ENCODE measurements around the gene DNAH6. TPM values are rescaled to one million over a fixed set of nuclear protein-coding genes. Genes with fewer than 3 reads are reported as not detected.

Gene DNAH6
- total RNA-seq, 1 experiment from 2014 or later, result 1.6 TPM

DNA sequence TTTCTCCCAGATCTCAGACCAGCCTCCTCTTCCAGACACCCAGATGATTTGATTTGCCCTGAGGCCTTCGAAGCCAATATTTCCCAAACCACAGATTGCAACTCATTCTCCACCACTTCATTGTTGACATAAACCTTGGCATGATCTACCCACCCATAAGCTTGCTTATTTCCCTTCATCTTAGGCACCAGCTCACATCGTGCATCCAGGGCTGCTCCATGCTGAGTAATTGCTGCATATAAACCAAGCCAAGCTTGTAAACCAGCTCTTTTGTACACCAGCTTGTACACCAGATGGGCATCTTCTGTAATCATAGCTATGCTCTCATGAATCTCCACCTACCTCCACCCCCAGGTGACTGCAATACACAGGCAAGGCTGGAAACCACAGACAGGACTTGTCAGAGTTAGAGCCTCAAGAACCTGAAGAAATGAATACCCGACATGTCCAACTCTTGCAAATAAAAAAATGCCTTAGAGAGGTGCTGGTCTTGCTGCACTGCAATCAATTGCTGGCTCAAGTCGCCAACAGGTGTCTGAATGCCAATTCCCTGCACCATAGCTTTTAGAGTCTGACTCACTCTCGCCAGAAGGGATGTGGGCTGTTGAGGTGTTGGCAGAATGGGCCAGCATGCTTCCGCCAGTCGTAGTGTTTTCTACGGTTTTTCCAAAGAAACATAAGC, 333.1 kb downstream of the DNAH6 start:
- H3K9me2 ChIP-seq (ENCODE audit: insufficient read depth), result no peaks in the 10 kb centered on the region; the same call in 1 of the 2 replicates
- no peaks in the 10 kb centered on the region for H3K27me3 ChIP-seq (ENCODE audit: insufficient read depth, low read length)
- H3K4me2 ChIP-seq (ENCODE audit: low read length), result no peak overlapping the region
- DNase-seq (ENCODE audit: low read depth, low spot score), result no peak
- H2AFZ ChIP-seq (ENCODE audit: low read depth, low read length, poor library complexity, severe bottlenecking), result no peak overlapping the region
- intact Hi-C loops (cut with micrococcal nuclease), result no loop called here
- H3K27ac ChIP-seq (ENCODE audit: low read depth, low read length), result no peak overlapping the region
- no TSS peak for BruUV-seq (replicated peaks)
- H3K36me3 ChIP-seq (ENCODE audit: control insufficient read depth in 1 of 2, insufficient read depth in 2 of 2, low read length in 2 of 2), result no peaks in the 10 kb centered on the region
- ChIA-PET POLR2A (no interaction called here), CTCF (no interaction called here), RAD21 (ENCODE audit: low non-redundant PET in 1 of 2, low total read pairs in 2 of 2, uncharacterized antibody in 2 of 2, unreplicated experiment in 2 of 2) (no interaction called here)
- 0 out of 4 replicates have a peak, but pooled peaks cover 0 to 3% of the 10 kb centered on the region in 2 experiments for H3K9me3 ChIP-seq (ENCODE audit: control insufficient read depth in 1 of 2, insufficient read depth in 1 of 2, low read depth in 1 of 2, low read length in 2 of 2)
- H3K4me1 ChIP-seq (ENCODE audit: control insufficient read depth in 1 of 2, insufficient read depth in 2 of 2, low read length in 2 of 2), result peaks cover 0 to 3% of the 10 kb centered on the region in 2 experiments; a peak in 1 of 4 replicates
- TF ChIP-seq FOSL1 (IDR thresholded peaks at IDR 0.05; ENCODE audit: low read depth) (no peak), SP1 (IDR thresholded peaks at IDR 0.05; ENCODE audit: low read depth) (no peak), TCF7L2 (IDR thresholded peaks at IDR 0.05; ENCODE audit: borderline replicate concordance, extremely low read depth, insufficient read depth, insufficient read length) (no peak), CBX3 (IDR thresholded peaks at IDR 0.05; ENCODE audit: low read depth) (no peak), CEBPB (IDR thresholded peaks at IDR 0.05; ENCODE audit: low read depth) (no peak), EGR1 (IDR thresholded peaks at IDR 0.05; ENCODE audit: low read depth) (no peak), EZH2phosphoT487 (IDR thresholded peaks at IDR 0.05; ENCODE audit: borderline replicate concordance) (no peak), SRF (IDR thresholded peaks at IDR 0.05; ENCODE audit: low read depth) (no peak), POLR2A (IDR thresholded peaks at IDR 0.05; ENCODE audit: borderline replicate concordance, extremely low read depth, insufficient read depth, insufficient read length) (no peak), SIN3A (IDR thresholded peaks at IDR 0.05; ENCODE audit: low read depth) (no peak), EZH2 (IDR thresholded peaks at IDR 0.05) (no peak), ELF1 (IDR thresholded peaks at IDR 0.05; ENCODE audit: borderline replicate concordance, low read depth) (no peak), ZNF274 (IDR thresholded peaks at IDR 0.05; ENCODE audit: low read depth, low read length) (no peak), RAD21 (IDR thresholded peaks at IDR 0.05; ENCODE audit: low read depth) (no peak), ZFX (IDR thresholded peaks at IDR 0.05) (no peak)
- TF ChIP-seq, protein P1, sequence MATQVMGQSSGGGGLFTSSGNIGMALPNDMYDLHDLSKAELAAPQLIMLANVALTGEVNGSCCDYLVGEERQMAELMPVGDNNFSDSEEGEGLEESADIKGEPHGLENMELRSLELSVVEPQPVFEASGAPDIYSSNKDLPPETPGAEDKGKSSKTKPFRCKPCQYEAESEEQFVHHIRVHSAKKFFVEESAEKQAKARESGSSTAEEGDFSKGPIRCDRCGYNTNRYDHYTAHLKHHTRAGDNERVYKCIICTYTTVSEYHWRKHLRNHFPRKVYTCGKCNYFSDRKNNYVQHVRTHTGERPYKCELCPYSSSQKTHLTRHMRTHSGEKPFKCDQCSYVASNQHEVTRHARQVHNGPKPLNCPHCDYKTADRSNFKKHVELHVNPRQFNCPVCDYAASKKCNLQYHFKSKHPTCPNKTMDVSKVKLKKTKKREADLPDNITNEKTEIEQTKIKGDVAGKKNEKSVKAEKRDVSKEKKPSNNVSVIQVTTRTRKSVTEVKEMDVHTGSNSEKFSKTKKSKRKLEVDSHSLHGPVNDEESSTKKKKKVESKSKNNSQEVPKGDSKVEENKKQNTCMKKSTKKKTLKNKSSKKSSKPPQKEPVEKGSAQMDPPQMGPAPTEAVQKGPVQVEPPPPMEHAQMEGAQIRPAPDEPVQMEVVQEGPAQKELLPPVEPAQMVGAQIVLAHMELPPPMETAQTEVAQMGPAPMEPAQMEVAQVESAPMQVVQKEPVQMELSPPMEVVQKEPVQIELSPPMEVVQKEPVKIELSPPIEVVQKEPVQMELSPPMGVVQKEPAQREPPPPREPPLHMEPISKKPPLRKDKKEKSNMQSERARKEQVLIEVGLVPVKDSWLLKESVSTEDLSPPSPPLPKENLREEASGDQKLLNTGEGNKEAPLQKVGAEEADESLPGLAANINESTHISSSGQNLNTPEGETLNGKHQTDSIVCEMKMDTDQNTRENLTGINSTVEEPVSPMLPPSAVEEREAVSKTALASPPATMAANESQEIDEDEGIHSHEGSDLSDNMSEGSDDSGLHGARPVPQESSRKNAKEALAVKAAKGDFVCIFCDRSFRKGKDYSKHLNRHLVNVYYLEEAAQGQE (IDR thresholded peaks at IDR 0.05; ENCODE audit: low read depth), result no peak
- TF ChIP-seq, protein P2, sequence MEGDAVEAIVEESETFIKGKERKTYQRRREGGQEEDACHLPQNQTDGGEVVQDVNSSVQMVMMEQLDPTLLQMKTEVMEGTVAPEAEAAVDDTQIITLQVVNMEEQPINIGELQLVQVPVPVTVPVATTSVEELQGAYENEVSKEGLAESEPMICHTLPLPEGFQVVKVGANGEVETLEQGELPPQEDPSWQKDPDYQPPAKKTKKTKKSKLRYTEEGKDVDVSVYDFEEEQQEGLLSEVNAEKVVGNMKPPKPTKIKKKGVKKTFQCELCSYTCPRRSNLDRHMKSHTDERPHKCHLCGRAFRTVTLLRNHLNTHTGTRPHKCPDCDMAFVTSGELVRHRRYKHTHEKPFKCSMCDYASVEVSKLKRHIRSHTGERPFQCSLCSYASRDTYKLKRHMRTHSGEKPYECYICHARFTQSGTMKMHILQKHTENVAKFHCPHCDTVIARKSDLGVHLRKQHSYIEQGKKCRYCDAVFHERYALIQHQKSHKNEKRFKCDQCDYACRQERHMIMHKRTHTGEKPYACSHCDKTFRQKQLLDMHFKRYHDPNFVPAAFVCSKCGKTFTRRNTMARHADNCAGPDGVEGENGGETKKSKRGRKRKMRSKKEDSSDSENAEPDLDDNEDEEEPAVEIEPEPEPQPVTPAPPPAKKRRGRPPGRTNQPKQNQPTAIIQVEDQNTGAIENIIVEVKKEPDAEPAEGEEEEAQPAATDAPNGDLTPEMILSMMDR (IDR thresholded peaks at IDR 0.05 in 2 of 3, conservative IDR thresholded peaks at IDR 0.05 in 1 of 3; ENCODE audit: borderline replicate concordance in 1 of 3, insufficient read depth in 1 of 3, low read depth in 2 of 3, low read length in 2 of 3), result no peak
- TF ChIP-seq, protein P3, sequence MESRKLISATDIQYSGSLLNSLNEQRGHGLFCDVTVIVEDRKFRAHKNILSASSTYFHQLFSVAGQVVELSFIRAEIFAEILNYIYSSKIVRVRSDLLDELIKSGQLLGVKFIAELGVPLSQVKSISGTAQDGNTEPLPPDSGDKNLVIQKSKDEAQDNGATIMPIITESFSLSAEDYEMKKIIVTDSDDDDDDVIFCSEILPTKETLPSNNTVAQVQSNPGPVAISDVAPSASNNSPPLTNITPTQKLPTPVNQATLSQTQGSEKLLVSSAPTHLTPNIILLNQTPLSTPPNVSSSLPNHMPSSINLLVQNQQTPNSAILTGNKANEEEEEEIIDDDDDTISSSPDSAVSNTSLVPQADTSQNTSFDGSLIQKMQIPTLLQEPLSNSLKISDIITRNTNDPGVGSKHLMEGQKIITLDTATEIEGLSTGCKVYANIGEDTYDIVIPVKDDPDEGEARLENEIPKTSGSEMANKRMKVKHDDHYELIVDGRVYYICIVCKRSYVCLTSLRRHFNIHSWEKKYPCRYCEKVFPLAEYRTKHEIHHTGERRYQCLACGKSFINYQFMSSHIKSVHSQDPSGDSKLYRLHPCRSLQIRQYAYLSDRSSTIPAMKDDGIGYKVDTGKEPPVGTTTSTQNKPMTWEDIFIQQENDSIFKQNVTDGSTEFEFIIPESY (IDR thresholded peaks at IDR 0.05; ENCODE audit: extremely low read depth, insufficient replicate concordance, low read length), result no peak
- TF ChIP-seq, protein P4, sequence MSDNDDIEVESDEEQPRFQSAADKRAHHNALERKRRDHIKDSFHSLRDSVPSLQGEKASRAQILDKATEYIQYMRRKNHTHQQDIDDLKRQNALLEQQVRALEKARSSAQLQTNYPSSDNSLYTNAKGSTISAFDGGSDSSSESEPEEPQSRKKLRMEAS (IDR thresholded peaks at IDR 0.05), result no peak
- H3K9ac ChIP-seq (ENCODE audit: low read length), result no peak overlapping the region
- no peak overlapping the region for H3K4me3 ChIP-seq (replicated peaks in 1 of 2; ENCODE audit: low read depth in 1 of 2, low read length in 2 of 2)
- no peaks in the 10 kb centered on the region for H4K20me1 ChIP-seq (ENCODE audit: insufficient read depth)
- H3K79me2 ChIP-seq (ENCODE audit: insufficient read depth, low read length), result no peaks in the 10 kb centered on the region
- no peak for ATAC-seq
